GM19395 (cell line): ENCODE data around the gene GAP43.
"Not testable (repeated sequence)": the region's sequence is repeated elsewhere in the genome, so short reads cannot be mapped to it uniquely, and the experiment has no call there.

Experiments
- ATAC-seq: cut with Tn5 transposase; IDR thresholded peaks from one replicate; pipeline ENCODE4 v1.9.1; 2021; ENCODE audit warnings: mild to moderate bottlenecking, moderate library complexity; ENCODE audit not compliant: unreplicated experiment

The GAP43 gene

GRCh38 chr3:115741650-115742049, 118.3 kb downstream of the GAP43 start:
- no peak for ATAC-seq

DNA sequence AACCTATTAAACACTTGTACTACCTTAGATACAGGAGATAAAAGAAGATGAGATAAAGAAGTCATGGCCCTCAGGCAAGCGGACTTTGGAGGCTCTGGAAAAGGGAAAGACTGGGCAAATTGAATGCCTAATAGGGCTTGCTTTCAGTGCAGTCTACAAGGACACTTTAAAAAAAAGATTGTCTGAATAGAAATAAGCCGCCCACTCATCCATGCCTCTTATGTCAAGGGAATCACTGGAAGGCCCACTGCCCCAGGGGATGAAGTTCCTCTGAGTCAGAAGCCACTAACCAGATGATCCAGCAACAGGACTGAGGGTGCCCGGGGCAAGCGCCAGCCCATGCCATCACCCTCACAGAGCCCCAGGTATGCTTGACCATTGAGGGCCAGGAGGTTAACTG, 121.2 kb downstream of the GAP43 start:
- not testable (repeated sequence) for ATAC-seq

DNA sequence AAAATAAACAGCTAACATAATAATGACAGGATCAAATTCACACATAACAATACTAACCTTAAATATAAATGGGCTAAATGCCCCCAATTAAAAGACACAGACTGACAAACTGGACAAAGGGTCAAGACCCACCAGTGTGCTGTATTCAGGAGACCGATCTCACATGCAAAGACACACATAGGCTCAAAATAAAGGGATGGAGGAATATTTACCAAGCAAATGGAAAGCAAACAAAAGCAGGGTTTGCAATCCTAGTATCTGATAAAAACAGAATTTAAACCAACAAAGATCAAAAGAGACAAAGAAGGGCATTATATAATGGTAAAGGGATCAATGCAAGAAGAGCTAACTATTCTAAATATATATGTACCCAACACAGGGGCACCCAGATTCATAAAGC, 129.7 kb downstream of the GAP43 start:
- not testable (repeated sequence) for ATAC-seq

DNA sequence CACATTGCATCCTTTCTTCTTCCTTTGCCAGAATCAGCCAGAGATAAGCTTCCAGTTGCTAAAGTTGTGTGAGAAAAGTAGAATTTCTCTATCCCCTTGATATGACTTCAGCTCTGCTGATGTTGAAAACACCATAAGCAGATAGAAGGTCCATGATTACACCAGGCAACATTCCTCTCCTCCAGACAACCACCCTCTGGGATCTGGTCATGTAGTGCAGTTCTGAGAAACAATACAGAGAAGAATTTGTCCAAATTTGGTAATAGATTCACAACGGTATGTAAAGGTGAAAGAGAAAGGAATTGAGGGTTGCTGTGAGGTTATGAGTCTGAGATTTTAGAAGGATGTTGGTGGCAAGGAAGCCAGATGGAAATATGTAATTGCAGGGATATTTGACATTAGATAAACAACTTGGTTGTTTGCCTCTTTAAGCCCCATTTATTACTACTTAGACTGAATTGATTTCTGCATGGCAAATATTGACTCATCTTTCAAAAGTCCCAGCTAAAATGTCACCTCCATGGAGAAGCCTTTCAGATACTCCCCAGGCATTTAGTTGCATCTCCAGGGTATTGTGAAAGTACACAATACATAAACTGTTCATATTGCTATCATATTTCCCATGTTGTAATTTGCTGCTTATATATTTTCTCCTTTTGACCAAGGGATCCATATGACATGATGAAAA, 134.9 kb downstream of the GAP43 start:
- no peak for ATAC-seq

DNA sequence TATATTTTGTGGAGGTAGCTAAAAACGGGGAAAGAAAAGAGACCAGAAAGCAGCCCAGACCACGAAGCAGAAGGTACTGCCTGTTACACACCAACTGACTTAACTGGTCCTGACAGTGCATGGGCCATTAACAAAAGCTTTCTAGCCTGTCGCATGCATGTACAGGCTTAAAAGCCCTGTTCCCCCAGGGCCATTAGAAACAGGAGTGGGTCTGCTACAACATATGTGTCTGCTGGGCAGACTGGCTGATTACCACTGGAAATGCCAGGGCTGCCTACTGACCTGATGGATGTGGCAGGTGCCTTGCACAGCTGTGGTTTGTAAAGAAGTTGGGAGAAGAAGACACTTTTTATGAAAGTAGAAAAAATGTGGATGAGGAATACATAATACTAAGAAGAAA, 137.4 kb downstream of the GAP43 start:
- ATAC-seq, result no peak

GRCh38 chr3:115761927-115762305, 138.6 kb downstream of the GAP43 start:
- ATAC-seq, result no peak

DNA sequence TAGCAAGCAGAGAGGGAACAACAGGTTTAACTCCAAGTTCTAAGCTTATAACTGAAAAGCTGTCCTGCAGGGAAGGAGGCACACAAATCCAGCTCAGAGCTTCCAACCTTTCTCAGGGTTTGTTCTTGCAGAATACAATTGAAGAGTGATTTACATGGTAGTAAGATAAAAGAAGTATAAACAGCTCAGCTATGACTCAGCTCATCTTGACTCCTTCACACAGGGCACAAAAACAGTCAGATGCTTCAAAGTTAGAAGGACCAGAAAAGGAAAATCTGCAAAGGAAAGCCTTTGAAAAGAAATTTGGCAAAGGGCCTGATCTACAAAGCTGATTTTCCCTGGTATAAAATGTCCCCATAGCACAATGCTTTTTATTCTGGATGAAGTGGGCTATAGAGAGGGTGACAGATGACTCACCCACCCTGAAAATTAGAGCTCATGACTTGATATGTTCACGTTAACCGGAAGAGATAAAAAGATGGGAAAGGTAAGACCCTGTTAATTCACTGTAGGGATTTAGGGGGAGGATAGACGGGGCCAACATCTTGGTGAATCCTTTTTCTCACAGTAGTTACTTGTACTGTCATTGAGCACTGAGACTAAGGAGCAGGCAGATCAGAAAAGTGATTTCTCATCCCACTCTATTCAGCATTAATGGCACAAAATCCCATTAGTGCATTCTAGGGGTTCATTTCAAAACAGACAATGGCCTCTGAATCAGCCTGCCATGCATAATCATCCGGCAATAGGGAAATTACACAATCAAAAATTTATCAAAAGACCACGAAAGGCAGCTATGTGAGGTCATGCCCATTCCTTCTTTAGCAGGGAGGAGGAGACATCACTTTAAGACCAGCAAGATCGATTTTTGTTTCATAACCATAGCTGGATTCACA, 143.5 kb downstream of the GAP43 start:
- ATAC-seq, result no peak

GRCh38 chr3:115768661-115769060, 145.4 kb downstream of the GAP43 start:
- no peak for ATAC-seq
